HG03439 (cell line): ENCODE data around the gene ATF6B.
"Not testable (repeated sequence)": the region's sequence is repeated elsewhere in the genome, so short reads cannot be mapped to it uniquely, and the experiment has no call there.

Experiments used
- ATAC-seq: cut with Tn5 transposase; IDR thresholded peaks from one replicate; pipeline ENCODE4 v1.9.1; 2021; ENCODE audit warnings: mild to moderate bottlenecking, moderate library complexity; ENCODE audit not compliant: unreplicated experiment

Gene ATF6B

DNA sequence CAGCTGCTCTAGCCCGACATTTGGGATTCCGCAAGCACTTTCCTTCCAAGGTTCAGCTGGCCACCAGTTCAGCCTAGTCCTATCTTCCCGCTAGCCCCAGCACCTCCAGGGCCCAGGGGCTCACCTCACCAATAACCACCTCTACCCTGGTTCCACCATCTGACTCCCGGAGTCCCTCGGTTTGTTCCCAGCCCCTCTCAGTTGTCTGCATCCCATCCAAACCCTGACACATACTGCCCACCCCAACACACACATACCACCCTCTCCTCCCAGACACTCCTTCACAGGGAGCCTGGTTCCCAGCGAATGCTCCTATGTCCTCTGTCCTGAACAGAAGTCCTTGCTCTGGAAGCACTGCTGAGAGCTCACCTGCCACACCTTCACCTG, 19.3 kb downstream of the ATF6B start:
- no peak for ATAC-seq

DNA sequence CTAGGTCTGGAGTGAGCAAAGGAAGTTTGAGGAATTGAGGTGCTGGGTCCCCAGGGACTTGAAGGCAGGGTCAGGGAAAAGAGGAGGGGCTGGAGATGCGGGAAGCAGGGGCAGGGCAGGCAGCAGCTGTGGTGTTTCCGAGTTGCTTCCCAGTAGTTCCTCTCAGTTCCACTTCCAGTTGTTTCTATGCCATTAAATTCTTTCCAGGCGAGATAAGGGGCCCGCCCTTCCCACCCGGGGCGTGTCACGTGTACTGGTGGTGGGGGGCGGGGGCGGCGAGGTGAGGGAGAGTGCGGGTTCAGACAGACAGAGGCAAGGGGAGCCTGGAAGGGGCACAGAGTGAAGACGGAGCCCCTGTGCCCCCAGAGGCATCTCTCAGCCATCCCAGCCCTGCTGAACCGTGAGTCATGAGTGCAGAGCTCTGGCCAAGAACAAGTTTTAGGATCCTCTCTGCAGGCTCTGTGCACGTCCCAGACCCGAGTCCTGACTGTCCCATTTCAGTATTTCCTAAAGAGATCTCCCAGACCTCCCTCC, 19.9 kb downstream of the ATF6B start:
- no peak for ATAC-seq

DNA sequence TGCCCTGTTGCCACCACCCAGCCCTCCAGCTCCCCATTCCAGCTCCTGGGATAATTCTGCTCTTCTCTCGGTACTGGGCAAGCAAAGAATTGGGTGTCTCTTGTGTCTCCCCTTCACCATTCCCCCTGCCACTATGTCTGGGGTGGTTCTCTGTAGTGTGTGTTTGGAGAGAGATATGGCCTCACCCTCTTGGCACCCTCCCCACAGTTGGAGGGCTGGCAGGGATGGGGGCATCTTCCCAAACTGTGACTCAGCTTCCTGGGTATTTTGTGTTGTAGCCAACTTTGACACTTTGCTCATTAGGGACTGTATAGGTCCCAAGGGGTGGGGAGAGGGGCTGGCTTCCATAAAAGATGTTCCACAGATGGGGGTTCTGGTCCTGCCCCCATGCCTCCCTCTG, 20.6 kb downstream of the ATF6B start:
- ATAC-seq = no peak

DNA sequence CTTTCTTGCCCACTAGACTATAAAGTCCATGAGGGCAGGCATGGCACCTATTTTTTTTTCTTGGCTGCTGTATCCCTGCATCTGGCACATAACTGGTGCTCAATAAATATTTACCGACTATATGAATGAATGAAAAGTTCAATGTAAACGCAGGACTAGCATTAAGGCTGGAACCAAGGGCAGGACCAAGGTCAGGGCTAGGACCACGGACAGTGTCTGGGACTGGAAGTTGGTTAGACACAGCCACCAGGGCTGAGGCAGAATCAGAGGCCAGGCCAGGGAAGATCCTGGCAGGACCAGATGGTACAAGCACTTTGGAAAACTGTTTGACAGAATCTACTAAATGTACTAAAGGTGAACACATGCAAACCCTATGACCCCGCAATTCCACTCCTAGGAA, 22.6 kb downstream of the ATF6B start:
- no peak for ATAC-seq

DNA sequence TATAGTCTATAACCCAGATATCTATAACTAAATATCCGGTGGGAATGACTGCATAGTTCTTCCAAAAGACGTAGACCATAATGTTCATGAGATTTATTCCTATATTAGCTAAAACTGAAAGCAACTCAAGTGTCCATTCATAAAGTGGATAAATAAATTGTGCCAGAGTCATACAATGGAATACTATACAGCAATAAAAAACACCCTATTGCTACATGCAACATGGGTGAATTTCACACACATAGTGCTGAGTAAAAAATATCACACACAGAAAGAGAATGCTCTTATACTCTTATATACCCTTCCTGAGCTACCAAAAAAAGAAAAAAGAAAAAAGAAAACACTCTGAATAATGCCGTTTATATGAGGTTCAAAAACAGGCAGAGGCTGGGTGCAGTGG, 25.8 kb downstream of the ATF6B start:
- no peak for ATAC-seq

DNA sequence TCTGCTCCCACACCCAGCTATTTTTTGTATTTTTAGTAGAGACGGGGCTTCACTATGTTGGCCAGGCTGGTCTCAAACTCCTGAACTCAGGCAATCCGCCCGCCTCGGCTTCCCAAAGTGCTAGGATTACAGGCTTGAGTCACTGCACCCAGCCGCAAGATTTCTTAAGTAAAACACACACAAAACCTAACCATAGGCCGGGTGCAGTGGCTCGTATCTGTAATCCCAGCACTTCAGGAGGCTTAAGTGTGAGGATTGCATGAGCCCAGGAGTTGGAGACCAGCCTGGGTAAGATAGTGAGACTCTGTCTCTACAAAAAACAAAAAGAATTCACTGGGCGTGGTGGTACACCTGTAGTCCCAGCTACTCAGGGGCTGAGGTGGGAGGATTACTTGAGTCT, 27.8 kb downstream of the ATF6B start:
- ATAC-seq = not testable (repeated sequence)

DNA sequence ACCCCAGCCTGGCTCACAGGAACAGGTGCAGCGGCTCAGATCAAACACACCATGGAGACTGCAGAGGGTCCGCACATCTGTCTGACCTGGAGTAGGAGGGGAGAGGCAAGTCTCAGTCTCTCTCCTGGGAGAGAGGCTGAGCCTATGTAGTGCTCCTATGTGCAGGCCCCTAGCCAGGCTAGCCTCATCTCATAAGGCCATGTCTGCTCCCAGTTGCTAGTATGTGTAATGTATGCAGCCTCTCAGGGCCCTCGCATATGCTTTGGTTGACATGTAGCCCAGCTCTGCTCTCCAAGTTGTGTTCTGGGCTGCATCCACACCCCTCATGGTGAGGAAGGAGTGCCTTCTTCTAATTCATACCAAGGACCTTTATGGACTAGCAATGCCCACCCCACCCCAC, 30.7 kb downstream of the ATF6B start:
- ATAC-seq = no peak

DNA sequence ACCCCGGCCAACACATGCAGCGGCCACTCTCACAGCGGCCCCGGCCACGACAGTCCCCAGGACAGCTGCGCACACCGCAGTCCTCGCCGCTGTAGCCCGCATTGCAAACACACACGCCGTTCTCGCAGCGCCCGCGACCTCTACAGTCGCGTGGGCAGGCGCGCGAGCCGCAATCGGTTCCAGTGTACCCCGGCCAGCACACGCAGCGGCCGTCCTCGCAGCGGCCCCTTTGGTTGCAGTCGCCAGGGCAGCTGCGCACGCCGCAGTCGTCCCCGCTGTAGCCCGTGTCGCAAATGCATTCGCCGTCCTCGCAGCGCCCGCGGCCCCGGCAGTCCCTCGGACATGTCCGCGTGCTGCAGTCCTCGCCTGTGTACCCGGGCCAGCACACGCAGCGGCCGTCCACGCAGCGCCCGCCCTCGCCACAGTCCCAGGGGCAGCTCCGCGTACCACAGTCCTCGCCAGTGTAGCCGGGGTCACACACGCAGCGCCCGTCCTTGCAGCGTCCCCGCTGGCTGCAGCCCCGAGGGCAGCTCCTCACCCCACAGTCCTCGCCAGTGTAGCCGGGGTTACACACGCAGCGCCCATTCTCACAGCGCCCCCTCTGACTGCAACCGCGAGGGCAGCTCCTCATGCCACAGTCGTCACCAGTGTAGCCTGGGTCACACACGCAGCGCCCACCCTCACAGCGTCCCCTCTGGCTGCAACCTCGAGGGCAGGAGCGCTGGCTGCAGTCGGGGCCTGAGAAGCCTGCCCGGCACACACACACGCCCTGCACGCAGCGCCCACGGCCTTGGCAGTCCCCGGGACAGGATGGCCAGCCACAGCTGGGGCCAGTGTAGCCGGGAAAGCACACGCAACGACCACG, 31.4 kb downstream of the ATF6B start:
- ATAC-seq = no peak

DNA sequence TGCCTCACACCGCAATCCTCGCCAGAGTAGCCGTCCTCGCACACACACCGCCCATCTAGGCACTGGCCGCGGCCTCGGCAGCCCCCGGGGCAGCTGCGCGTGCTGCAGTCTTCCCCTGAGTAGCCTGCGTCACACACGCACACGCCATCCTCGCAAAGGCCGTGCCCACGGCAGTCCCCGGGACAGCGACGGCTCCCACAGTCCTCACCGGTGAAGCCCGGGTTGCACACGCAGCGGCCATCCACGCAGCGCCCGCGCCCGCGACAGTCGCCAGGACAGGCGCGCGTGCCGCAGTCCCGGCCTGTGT, 32.0 kb downstream of the ATF6B start:
- no peak for ATAC-seq

DNA sequence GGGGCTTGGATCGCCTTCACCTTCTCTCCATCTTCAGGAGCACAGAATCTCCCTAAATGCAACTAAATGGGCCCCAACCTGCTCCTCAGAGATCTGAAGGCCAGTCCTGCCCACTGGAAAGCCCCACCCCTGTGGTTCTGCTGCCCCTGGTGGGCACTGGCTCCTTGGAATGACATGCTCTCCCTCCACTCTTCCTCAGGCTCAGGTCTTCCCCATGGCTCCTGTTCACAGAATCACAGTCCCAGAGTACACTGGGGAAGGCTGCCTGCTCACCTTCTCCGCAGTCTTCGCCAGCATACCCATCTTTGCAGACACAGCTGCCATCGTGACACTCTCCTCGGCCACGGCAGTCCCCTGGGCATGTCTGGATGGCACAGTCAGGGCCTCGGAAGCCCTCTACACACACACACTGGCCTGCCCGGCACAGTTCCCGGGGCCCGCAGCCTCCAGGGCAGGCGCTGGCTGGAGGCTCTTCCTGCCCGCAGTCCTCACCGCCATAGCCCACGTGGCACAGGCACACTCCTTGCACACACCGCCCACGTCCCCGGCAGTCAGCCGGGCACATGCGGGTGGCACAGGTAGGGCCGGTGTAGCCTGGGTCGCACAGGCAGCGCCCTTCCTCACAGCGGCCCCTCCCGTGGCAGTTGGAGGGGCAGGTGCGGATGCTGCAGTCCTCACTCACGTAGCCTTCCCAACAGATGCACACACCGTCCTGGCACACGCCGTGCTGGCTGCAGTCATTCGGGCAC, 32.5 kb downstream of the ATF6B start:
- no peak for ATAC-seq

DNA sequence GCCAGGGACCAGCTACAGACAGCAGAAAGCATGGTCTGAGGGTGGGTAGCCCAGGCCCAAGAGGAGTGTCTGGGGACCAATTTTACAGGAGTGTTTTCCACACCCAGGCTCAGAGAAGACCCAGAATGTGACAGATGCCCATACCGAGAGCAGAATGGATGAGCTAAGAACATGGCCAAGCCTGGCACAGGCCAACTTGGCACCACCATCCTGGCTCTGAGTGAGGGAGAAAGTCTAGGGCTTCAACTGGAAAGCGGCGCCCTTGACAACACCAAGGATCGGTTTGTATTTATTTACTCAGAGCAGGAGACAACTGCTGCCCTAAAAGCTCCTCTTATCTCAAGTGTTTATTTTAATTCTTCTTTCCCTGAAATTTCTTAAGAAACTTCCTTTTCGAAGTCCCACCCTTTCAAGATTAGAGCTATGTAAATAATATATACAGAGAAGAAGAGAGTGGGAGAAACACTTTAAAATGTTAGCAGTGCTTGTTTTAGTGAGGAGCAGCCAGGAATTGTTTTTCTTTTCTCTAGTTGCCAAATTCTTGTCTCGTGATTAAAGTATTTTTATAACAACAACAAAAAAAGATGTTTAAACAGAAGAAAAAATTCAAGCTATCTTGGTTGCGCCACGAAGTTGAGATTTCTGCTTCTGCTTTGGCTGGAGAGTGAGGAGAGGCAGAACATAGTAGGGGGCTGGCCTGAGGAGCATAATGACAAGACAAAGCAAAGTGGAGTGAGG, 35.1 kb downstream of the ATF6B start:
- no peak for ATAC-seq

DNA sequence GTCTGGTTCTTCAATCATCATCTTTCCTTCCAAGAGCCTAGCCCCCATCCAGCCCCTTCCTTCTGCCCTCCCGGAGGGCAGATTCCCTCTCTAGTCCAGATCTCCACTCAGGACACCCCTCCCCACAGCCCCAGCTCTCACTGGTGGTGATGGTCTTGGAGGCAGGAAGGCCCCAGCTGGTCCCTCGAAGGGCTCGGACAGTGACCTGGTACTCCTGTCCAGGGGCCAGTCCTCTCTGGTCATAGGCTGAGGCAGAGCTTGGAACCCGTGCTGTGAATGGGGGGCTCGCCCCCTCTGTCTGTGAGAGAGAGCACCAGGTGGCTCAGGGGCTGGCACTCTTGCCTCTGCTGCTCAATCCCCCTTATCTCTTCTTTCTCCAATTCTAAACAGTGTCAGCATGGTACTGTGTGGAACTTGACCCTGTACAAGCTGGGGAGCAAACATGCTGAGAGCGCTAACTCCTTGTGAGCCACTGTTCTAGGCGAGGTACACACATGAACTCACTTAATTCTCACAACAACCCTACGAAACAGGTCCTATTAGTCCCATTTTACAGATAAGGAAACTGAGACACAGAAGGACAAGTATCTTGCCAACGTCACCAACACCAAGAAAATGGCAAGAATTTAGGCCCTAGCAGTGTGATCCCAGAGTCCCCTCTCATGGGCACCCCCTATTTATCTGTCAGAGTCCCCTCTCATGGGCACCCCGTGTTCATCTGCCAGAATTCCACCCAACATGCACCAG, 38.8 kb downstream of the ATF6B start:
- no peak for ATAC-seq

DNA sequence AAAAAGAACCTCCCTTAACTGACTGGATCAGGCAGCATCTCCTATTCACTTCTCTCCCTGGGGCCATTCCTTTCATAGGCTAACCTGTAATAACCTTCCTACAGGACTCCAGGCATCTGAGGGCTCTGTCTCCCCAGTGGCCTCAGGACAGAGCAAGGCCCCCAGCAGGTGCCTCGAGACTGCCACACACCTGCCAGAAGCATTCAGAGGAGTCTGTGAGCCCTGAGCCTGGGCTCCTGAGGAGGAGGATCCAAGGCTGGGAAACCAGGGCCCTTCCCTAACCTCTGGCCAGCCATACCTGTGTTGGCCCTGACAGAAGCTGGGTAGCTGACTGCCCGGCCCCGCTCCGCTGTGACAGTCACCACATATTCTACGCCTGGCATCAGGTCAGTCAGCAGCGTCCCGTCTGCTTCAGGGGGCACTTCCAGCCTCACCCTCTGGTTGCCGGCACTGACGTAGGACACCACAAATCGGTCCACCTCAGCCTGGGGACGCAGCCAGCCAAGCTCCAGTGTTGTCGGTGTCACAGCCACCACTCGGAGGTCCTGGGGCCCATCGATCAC, 39.5 kb downstream of the ATF6B start:
- no peak for ATAC-seq

DNA sequence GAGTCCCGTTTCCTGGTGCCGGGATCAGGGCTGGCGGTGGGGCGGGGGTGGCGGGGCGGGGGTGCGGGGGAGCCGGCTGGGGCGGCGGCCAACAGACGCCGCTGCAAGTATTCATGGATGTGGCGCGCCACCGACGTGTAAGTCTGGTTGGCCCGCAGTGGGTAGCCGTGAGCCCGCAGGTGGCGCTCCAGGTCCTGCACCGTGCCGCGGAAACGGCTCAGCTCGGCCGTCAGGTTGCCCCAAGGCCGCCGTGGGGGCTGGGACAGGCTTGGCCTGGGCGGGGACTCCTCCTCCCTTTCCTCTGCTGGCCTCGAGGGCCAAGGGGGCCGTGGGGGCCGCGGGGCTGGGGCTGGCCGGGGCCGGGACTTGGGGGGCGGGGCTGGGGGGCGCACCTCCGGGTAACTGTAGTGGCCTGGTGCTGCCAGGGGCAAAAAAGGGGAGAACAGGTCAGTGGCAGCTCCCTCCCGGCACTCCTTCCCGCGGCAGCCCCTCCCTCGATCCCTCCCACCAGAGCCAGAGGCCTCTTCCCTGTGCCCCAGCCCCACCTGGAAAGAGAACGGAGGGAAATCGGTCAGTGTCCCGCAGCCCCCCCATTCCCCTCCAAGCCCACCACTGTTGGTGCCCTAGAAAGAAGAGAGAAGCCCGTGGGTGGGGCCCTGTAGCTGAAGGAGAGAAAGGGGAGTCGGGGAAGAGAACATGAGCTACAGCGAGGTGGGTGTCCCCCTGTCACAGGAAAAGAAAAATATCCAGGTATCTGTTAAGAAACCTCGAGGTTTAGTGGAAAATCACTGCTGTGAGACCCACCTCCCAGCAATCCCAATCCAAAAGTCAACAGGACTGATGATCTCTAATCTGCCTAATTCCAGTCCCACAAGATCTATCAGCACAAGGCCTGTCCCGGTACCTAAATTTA, 40.2 kb downstream of the ATF6B start:
- ATAC-seq = no peak

DNA sequence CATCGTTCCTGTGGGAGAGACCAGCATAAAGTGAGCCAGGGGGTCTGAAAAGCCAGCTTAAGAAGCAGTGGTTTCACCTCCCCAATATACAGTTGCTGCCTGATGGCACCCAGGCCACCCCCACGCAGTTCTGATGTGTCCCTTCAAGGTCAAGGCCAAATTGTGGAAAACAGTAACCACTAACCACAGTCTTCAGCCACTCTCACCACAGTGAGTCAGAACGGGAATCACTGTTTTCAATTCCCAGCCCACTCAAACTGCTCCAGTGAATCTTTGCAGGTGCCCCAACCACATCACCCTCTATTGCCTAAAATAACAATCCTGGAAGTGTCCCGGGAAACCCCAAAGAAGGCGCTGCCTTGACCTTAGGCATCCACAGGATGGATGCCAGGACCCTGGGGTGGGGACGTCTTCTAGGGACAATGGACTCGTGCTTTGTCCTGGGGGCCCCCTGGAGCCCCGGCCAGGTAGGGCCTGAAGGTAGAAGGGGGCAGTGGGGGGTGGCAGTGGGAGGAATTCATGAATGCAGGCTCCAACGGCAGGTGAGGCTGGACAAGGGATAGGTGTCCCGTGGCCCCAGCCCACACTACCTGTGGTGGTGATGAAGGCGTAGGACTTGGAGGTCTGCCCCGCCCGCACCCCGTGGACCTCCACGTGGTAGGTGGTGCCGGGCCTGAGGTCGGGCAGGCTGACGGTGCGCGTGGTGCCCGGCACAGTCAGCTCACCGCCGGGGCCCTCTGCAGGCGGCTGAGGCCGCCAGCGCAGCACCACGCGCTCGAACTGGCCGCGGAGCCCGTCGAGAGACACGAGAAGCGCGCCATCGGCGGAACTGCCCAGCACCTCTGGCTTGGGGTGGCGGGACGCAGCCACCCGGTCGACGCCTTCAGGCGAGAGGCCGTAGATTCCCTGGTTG, 41.1 kb downstream of the ATF6B start:
- no peak for ATAC-seq

DNA sequence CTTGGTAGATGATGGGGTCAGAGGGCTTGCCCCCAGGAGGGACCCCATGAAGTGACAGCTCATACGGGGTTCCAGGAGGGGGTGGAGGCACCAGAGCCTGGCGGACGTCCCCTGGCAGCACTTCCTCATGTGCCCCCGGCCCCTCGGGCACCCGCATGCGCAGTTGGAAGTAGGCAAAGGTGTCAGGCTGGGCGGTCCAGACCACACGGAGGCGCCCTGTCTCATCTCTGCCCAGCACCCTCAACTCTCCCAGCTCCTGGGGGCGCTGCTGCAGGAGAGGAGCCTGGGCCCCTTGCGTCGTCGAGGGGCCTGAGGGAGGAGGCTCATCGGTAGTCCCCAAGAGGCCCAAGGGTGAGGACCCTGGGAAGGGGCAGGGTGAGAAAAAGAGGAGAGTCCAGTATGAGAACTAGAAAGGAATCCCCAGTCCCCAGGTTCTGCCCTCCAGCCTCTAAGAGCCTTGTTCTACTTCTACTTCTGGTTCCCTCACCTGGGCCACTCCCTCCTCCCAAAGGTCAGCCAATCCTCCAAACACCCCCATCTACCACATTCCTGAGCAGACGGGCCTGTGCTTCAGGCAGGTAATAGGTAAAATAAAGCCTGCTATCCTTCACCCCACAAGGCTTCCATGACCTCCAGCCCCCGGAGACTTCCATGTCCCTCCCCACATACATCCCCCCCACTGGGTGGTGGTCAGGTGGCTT, 42.1 kb downstream of the ATF6B start:
- no peak for ATAC-seq

DNA sequence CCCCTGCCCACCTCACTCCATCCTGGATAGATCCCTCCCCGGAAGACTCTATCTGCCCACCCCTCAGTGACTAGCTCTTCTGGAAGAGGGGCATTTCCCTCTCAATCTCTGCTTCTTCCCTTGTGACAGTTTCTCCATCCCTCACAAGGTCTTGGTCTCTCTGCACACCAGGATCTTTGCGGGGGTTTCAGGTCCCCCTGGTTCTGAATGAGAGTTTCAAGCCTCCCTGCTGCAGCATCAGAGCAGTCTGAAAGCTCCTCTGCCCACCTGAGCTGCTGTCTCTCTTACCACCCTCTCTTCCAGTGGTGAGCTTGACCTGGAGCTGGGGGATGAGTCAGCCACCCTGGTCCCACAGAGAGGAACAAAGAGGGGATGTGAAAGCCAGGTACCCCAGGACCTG, 43.3 kb downstream of the ATF6B start:
- ATAC-seq = no peak
